Skeletal muscle tissue (tissue), 4 donors: Measurements from ENCODE around the gene MX2. TPM values are rescaled to one million over a fixed set of nuclear protein-coding genes. Genes with fewer than 3 reads are reported as not detected.

Experiments used
- H3K27ac ChIP-seq: one replicate; pipeline ENCODE4 v1.7.0; 2013; ENCODE audit warnings: mild to moderate bottlenecking, low read depth, low read length, inconsistent platforms
- H3K27me3 ChIP-seq, 3 donors: one replicate each; pipeline ENCODE4 v1.7.0; 2013; ENCODE audit warnings: low read length in 3 of 3; ENCODE audit not compliant: control insufficient read depth in 3 of 3, insufficient read depth in 3 of 3
- H3K36me3 ChIP-seq, 3 donors: one replicate each; pipeline ENCODE4 v1.7.0; 2013; ENCODE audit warnings: low read length in 3 of 3; ENCODE audit not compliant: control insufficient read depth in 3 of 3, insufficient read depth in 3 of 3
- H3K4me1 ChIP-seq, 3 donors: one replicate each; pipeline ENCODE4 v1.7.0; 2013; ENCODE audit warnings: low read length in 3 of 3, mild to moderate bottlenecking in 3 of 3; ENCODE audit not compliant: control insufficient read depth in 3 of 3, insufficient read depth in 3 of 3
- H3K4me3 ChIP-seq, 3 donors: one replicate each; pipeline ENCODE4 v1.7.0; 2013; ENCODE audit warnings: low read length in 3 of 3
- H3K9ac ChIP-seq, 3 donors: one replicate each; pipeline ENCODE4 v1.7.0; 2013; ENCODE audit warnings: low read length in 3 of 3, mild to moderate bottlenecking in 3 of 3, moderate library complexity in 2 of 3, low read depth in 1 of 3
- H3K9me3 ChIP-seq, 3 donors: one replicate each; pipeline ENCODE4 v1.7.0; 2013; ENCODE audit warnings: low read length in 3 of 3; ENCODE audit not compliant: control insufficient read depth in 3 of 3
- total RNA-seq: library from RNA; depleted of rRNA; stranded (reverse); fragments of >200 nt; gene quantifications from one replicate; pipeline ENCODE4 v1.2.3, GENCODE V29; 2014
- donor health status: Osteomylitis.

Gene MX2
- total RNA-seq, 1 donor from 2014 or later, result 6.8 TPM

GRCh38 chr21:41431788-41432548, 70.1 kb downstream of the MX2 start:
- H3K36me3 ChIP-seq, result peaks cover 2 to 25% (median 17%) of the 10 kb centered on the region in 3 donors
- H3K4me3 ChIP-seq, result no peak overlapping the region
- H3K27ac ChIP-seq, result no peak overlapping the region

GRCh38 chr21:41432562-41433460, 71.0 kb downstream of the MX2 start:
- H3K27ac ChIP-seq, result no peak overlapping the region
- H3K27me3 ChIP-seq, result peaks cover 0 to 14% (median under 1%) of the 10 kb centered on the region in 3 donors
- no peak overlapping the region for H3K9ac ChIP-seq
- H3K9me3 ChIP-seq, result peaks cover 0 to 3% (median 2%) of the 10 kb centered on the region in 3 donors
- no peaks in the 10 kb centered on the region for H3K4me1 ChIP-seq
- peaks cover 2 to 28% (median 18%) of the 10 kb centered on the region in 3 donors for H3K36me3 ChIP-seq
- H3K4me3 ChIP-seq, result no peak overlapping the region

More at GRCh38 chr21:41431788-41432548, 70.1 kb downstream of the MX2 start:
- Histone ChIP-seq H3K9ac (no peak overlapping the region), H3K27me3 (peaks cover 4 to 16% (median 9%) of the 10 kb centered on the region in 3 donors), H3K9me3 (peaks cover 0 to 3% (median 2%) of the 10 kb centered on the region in 3 donors), H3K4me1 (peaks cover 0 to 2% (median 2%) of the 10 kb centered on the region in 3 donors)

- Histone ChIP-seq H3K9ac (no peak overlapping the region), H3K27ac (no peak overlapping the region), H3K9me3 (peaks cover 0 to 3% (median 2%) of the 10 kb centered on the region in 3 donors), H3K4me3 (no peak overlapping the region), H3K27me3 (peaks cover 0 to 10% (median 0%) of the 10 kb centered on the region in 3 donors), H3K4me1 (no peaks in the 10 kb centered on the region), H3K36me3 (peaks cover 2 to 25% (median 18%) of the 10 kb centered on the region in 3 donors)
These were observed 71.7 kb downstream of the MX2 start for GRCh38 chr21:41433566-41433965.

GRCh38 chr21:41435706-41436105, 73.9 kb downstream of the MX2 start:
- Histone ChIP-seq H3K27ac (no peak overlapping the region), H3K4me1 (no peaks in the 10 kb centered on the region), H3K36me3 (peaks cover 2 to 27% (median 18%) of the 10 kb centered on the region in 3 donors), H3K9me3 (peaks cover 0 to 3% (median 2%) of the 10 kb centered on the region in 3 donors), H3K27me3 (no peaks in the 10 kb centered on the region), H3K4me3 (no peak overlapping the region), H3K9ac (no peak overlapping the region)

- no peaks in the 10 kb centered on the region for H3K27me3 ChIP-seq
- H3K27ac ChIP-seq, result no peak overlapping the region
- peaks cover 4 to 31% (median 25%) of the 10 kb centered on the region in 3 donors for H3K36me3 ChIP-seq
- no peak overlapping the region for H3K4me3 ChIP-seq
- peaks cover 0 to 3% (median 2%) of the 10 kb centered on the region in 3 donors for H3K9me3 ChIP-seq
- no peak overlapping the region for H3K9ac ChIP-seq
- no peaks in the 10 kb centered on the region for H3K4me1 ChIP-seq
These were observed 75.9 kb downstream of the MX2 start for GRCh38 chr21:41437729-41438128.

GRCh38 chr21:41438425-41439113, 76.7 kb downstream of the MX2 start:
- Histone ChIP-seq H3K9ac (no peak overlapping the region), H3K27ac (no peak overlapping the region), H3K4me3 (no peak overlapping the region), H3K9me3 (peaks cover 0 to 3% (median 2%) of the 10 kb centered on the region in 3 donors), H3K27me3 (no peaks in the 10 kb centered on the region), H3K4me1 (no peaks in the 10 kb centered on the region), H3K36me3 (peaks cover 8 to 33% (median 21%) of the 10 kb centered on the region in 3 donors)

- Histone ChIP-seq H3K4me3 (no peak overlapping the region), H3K4me1 (no peaks in the 10 kb centered on the region), H3K36me3 (peaks cover 8 to 32% (median 21%) of the 10 kb centered on the region in 3 donors), H3K9ac (no peak overlapping the region), H3K27ac (no peak overlapping the region), H3K27me3 (no peaks in the 10 kb centered on the region), H3K9me3 (peaks cover 0 to 3% (median 2%) of the 10 kb centered on the region in 3 donors)
These were observed 77.4 kb downstream of the MX2 start for GRCh38 chr21:41439248-41439647.

- Histone ChIP-seq H3K27me3 (no peaks in the 10 kb centered on the region), H3K27ac (no peak overlapping the region), H3K9me3 (no peaks in the 10 kb centered on the region), H3K4me3 (no peak overlapping the region), H3K9ac (no peak overlapping the region), H3K36me3 (peaks cover 13 to 26% (median 21%) of the 10 kb centered on the region in 3 donors), H3K4me1 (no peaks in the 10 kb centered on the region)
These were observed 79.7 kb downstream of the MX2 start for GRCh38 chr21:41441546-41441945.

GRCh38 chr21:41442481-41443186, 80.8 kb downstream of the MX2 start:
- Histone ChIP-seq H3K9ac (no peak overlapping the region), H3K27ac (no peak overlapping the region), H3K4me3 (no peak overlapping the region), H3K27me3 (no peaks in the 10 kb centered on the region), H3K9me3 (no peaks in the 10 kb centered on the region), H3K36me3 (peaks cover 13 to 29% (median 17%) of the 10 kb centered on the region in 3 donors), H3K4me1 (no peaks in the 10 kb centered on the region)
